HG03064 (cell line): ENCODE measurements around the gene ZNF324.
A peak's percentile ranks its signal among the peaks of the same experiment; 100 is the strongest.
"Not testable (repeated sequence)": the region's sequence is repeated elsewhere in the genome, so short reads cannot be mapped to it uniquely, and the experiment has no call there.

Experiments used
- ATAC-seq: cut with Tn5 transposase; IDR thresholded peaks from one replicate; pipeline ENCODE4 v1.9.1; 2021; ENCODE audit warnings: low read depth; ENCODE audit not compliant: unreplicated experiment

Gene ZNF324

GRCh38 chr19:58470837-58471543, 4.1 kb downstream of the ZNF324 start:
- ATAC-seq: not testable (repeated sequence)

GRCh38 chr19:58471736-58472135, 4.9 kb downstream of the ZNF324 start:
- no peak for ATAC-seq

GRCh38 chr19:58473775-58474174, 6.9 kb downstream of the ZNF324 start:
- no peak for ATAC-seq

DNA sequence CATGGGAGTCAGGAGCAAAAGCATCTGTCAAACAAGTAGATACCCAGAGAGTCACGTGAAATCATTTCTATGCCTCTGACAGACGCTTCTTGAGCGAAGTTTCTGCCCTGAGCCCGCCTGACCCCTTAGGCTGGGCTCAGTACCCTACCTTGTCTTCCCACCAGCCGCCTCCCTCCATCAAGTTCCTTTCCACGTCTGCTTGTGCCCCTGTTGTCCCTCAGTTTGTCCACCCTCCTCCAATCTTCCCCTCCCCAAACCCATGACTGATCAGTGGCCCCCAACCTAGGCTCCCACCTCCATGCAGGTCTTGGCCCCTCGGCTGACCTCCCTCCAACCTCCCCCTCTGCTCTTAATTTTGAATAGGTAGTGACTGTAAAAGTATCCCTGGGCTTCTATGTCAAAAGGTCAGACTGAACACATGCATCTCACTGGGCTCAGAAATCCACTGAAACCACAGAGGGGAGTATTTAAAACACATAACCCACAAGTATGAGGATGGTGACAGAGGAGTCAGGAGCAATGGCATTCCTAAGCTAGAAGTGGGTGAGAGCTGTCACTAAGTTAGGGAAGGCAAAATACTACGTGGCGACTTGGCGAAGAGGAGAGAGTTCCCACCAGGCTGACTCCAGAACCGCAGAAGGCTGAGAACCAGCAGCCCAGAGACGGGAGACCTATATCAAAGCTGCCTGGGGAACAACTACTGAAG, 7.6 kb downstream of the ZNF324 start:
- no peak for ATAC-seq

GRCh38 chr19:58474997-58475713, 8.3 kb downstream of the ZNF324 start:
- ATAC-seq: no peak

DNA sequence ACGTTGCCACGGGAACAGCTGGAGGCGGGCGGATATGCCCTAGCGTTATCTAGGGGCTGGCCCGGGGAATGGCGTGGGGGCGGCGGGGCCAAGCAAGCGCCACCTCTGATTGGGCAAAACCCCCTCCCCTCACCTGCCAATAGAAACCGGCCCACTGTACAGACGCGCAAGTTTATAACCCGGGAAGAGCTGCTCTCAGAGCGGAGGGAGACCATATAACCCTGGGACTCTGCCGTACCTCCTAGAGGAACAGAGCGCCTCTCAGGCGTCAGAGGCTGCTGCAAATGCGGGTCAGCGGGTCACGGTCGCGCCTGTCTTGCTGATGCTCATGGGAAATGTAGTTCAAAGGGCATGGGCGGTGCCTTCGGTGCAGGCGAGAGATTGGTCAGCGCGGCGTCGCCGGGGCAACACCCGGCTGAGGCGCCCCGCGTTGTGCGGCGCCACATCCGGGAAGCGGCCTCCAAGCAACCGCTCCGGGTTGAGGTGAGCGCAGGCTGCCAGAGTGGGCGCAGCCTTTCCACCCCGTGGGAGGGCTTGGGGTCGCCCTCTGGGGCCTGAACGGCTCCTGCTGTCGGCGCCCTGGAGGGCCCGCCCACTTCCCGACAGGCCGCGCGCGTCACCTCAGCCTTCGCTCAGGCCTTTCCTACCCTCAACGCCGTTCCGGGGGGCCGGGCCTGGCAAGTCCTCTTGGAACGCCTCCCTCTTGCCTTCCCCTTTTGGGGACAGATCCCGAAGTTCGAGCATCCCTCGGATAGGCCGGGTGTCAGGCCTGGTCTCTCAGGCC, 9.0 kb downstream of the ZNF324 start, which contains the start of gene ZNF446:
TSS of gene ZNF446 (plus strand) at position 639 of the 784 bp plus-strand sequence. CDS start 867 bp downstream, outside the sequence.
- ATAC-seq: peak; percentile 77

DNA sequence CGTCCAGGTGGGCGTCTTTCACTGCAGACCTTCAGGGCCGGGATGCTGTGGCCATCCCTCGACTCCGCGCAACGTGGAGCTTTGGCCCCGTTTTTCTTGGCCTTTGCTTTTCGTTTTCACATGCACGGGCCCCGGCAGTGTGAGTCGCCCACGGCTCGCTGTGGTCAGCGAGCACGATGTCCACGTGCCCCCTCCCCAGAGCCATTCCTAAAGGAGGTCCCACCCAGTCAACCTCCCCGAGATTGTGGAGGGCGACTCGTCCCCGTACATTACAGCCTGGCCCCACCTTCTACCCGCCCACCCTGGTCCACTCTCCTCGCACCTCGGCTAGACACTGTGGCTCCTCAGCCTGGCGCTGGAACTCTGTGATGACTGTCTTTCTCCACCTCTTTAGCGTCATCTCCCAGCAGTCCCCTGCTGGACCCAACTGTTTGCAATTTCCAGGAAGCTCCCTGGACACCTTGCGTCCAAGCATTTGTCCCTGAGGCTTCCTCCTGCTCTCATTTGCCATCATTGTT, 9.7 kb downstream of the ZNF324 start:
- ATAC-seq: no peak

DNA sequence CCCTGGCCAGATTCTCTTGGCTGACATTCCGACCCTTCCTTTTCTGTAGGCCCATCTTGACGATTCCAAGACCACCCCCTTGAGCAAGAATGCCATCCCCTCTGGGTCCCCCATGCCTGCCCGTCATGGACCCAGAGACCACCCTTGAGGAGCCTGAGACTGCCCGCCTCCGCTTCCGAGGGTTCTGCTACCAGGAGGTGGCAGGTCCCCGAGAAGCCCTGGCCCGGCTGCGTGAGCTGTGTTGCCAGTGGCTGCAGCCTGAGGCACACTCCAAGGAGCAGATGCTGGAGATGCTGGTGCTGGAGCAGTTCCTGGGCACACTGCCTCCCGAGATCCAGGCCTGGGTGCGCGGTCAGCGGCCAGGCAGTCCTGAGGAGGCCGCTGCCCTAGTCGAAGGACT, 10.2 kb downstream of the ZNF324 start:
- no peak for ATAC-seq

DNA sequence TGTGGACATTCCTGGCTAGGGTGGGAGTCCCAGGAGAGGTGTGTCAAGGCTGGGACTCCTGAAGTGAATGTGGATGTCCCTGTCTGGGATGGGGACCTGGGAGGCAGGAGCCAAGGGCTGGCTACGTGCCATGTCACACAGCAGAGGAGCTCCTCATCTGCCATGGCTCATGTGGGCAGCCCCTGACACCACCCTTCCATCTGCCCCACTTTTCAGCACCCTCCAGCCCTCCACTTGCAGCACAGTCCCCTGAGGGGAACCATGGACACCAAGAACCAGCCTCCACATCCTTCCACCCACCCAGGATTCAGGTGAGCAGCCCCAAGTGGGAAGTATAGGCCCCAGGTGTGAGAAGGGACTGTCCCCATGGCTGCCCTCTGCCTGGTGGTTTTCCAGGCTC, 11.0 kb downstream of the ZNF324 start:
- ATAC-seq: no peak

DNA sequence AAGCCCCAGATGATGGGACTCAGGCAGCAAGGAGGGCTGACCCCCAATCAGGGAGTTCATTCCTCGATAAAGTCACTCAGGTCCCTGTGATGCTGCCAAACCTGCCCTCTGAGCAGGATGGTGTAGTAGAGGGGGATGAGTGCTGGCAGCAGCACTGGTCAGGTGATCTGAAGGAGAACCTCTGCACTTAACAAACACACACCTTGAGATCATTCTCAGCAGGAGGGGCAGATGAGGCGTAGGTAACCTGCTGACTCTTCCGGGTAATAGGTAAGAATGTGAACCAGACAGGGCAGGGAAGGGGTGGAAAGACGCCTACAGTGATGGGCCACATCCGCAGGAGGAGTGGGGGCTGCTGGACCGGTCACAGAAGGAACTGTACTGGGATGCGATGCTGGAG, 12.4 kb downstream of the ZNF324 start:
- no peak for ATAC-seq

DNA sequence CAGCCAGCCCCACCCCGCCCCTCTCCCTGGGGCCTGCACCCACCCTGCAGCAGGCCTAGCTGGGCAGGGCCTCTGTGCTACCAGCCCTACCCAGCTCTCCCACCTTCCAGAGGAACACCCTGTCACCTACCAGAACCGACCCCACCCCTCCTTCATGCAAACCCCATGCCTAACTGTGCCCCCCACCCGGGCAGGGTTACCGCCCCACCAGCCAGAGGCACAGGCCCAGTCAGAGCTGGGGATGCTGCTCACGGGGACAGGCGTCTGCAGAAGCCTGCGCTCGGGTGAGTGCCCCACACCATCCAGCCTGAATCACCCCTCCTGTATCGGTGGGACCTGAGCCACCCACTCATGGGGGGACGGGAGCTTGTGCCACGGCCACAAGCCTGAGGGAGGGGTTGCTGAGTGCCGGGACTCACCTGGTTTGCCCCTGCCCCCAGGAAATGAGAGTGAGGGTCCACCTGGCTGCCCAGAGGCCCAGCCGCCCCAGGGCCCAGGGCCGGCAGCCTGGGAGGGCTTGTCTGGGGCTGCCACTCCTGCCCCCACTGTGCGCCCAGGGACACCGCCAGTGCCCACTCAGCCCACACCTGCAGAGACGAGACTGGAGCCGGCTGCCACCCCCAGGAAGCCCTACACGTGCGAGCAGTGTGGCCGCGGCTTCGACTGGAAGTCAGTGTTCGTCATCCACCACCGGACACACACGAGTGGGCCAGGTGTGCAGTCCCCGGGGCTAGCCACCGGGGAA, 13.0 kb downstream of the ZNF324 start:
- ATAC-seq: no peak

- no peak for ATAC-seq
These were observed 13.6 kb downstream of the ZNF324 start for GRCh38 chr19:58480481-58480830.

- ATAC-seq: no peak
These were observed 14.0 kb downstream of the ZNF324 start for GRCh38 chr19:58480831-58481230.

GRCh38 chr19:58482372-58482771, 15.5 kb downstream of the ZNF324 start:
- ATAC-seq: no peak

DNA sequence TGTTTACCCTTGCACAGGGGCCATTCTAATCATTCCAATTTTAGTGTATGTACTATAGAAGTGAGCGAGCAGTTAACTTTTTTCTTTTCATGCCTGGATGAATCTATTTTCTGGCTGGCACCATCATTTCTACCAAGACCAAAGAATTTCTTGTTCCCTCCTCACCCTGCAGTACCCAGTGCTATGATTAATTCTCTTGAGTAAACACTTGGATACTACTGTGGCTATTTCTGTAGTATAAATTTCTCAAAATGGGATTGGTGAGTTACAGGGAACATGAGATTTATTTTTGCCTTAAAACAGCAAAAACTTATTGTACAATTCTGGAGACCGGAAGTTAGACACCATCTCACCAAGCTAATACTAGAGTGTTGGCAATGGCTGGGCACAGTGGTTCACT, 16.9 kb downstream of the ZNF324 start:
- no peak for ATAC-seq

DNA sequence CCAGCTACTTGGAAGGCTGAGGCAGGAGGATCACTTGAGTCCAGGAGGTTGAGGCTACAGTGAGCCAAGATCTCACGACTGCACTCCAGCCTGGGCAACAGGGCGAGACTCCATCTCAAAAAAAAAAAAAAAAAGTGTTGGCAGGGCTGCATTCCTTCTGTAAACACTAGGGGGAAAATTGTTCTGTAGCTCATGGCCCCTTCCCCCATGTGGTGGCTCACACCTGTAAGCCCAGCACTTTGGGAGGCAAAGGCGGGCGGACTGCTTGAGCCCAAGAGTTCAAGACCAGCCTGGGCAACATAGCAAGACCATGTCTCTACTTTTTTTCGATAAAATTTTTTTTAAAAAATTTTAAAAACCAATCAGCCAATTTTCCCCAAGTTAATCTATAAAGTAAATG, 17.5 kb downstream of the ZNF324 start:
- ATAC-seq: not testable (repeated sequence)

DNA sequence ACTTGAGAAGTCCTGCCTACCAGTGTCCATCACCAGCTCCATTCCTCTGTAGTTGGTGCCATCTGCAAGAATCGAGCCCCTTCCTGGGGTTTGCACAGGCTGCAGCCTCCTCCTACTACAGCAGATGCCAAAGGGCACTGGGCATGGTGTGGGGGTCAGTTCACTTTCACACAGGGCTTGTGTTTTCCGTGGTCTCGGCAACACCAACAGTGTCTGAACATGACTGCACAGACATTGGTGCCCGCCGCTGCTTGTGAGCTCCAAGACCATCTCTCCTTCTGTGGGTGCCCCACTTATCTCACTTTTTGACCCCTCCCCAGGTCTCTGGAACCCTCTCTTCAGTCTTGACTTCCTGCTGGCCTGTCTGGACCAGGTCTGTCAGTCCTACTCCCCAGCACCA, 24.5 kb downstream of the ZNF324 start:
- no peak for ATAC-seq

GRCh38 chr19:58492265-58492664, 25.4 kb downstream of the ZNF324 start:
- no peak for ATAC-seq

GRCh38 chr19:58497634-58498170, 30.8 kb downstream of the ZNF324 start:
- no peak for ATAC-seq
